Endothelial cell of umbilical vein (primary cell): ENCODE results near the gene ADCY5. TPM values are rescaled to one million over a fixed set of nuclear protein-coding genes. Genes with fewer than 3 reads are reported as not detected.

Source experiments
- BruUV-seq: library from RNA; stranded (reverse); fragments of 400-500 nt; replicated peaks from 2 replicates; lab custom pipeline; 2021; lab: Mats Ljungman, UMichigan
- CTCF ChIA-PET: fragments of 300-600, 350-600 bp; sonication (Branson Sonifier 250); formaldehyde crosslinking; loops from one replicate; lab custom pipeline; 2021; ENCODE audit warnings: antibody characterized with exemption, inconsistent platforms; lab: Charles Lee
- POLR2A ChIA-PET: fragments of 300-600, 350-600 bp; sonication (Branson Sonifier 250); formaldehyde crosslinking; loops from one replicate; lab custom pipeline; 2021; ENCODE audit warnings: antibody characterized with exemption, inconsistent platforms; lab: Charles Lee
- DNase-seq: peaks from one replicate; pipeline ENCODE4 v3.0.0-alpha.2; 2011; ENCODE audit warnings: low read depth, low spot score
- FAIRE-seq: peaks from 2 replicates; lab custom pipeline; 2011; peaks lifted over from hg19 to GRCh38; lab: Jason Lieb, UNC
- H2AFZ ChIP-seq: 2 replicates; pipeline ENCODE4 v1.6.0; 2012; ENCODE audit warnings: low read depth, low read length, control low read depth, inconsistent platforms
- H3K27ac ChIP-seq: 2 replicates; pipeline ENCODE4 v1.5.1; 2011; ENCODE audit warnings: low read depth, mild to moderate bottlenecking, control low read depth, low read length, moderate library complexity; ENCODE audit not compliant: insufficient read depth
- H3K27me3 ChIP-seq, 2 experiments: 2 replicates each; pipeline versions ENCODE4 v1.6.0 to v1.6.1; 2011; ENCODE audit warnings: low read length in 2 of 2, mixed read lengths in 1 of 2; ENCODE audit not compliant: control insufficient read depth in 2 of 2, insufficient read depth in 2 of 2
- H3K36me3 ChIP-seq, 2 experiments: 2 replicates in 1 of 2; 3 replicates in 1 of 2; pipeline ENCODE4 v1.5.1; 2011; ENCODE audit warnings: low read length in 2 of 2, mild to moderate bottlenecking in 1 of 2, moderate library complexity in 1 of 2; ENCODE audit not compliant: control insufficient read depth in 2 of 2, insufficient read depth in 2 of 2; ENCODE audit errors: extremely low read depth in 1 of 2
- H3K4me1 ChIP-seq: 3 replicates; pipeline ENCODE4 v1.5.1; 2011; ENCODE audit warnings: mild to moderate bottlenecking, low read length; ENCODE audit not compliant: control insufficient read depth, insufficient read depth; ENCODE audit errors: extremely low read depth
- H3K4me2 ChIP-seq: 2 replicates; pipeline ENCODE4 v1.6.1; 2011; ENCODE audit warnings: low read length, control low read depth, mixed read lengths; ENCODE audit not compliant: insufficient read depth
- H3K4me3 ChIP-seq, 3 experiments: fragments of 200-600 bp in 1 of 3; sonication (generic), shearing (Covaris generic) in 1 of 3; replicated peaks in 1 of 3; 2 replicates each; pipeline ENCODE4 v1.5.1; 2011 to 2016; ENCODE audit warnings: control low read depth in 3 of 3, low read length in 3 of 3, mild to moderate bottlenecking in 2 of 3, inconsistent platforms in 1 of 3, low read depth in 1 of 3, moderate library complexity in 1 of 3; ENCODE audit not compliant: insufficient read depth in 1 of 3
- H3K79me2 ChIP-seq: 2 replicates; pipeline ENCODE4 v1.6.0; 2012; ENCODE audit warnings: low read length, inconsistent platforms; ENCODE audit not compliant: control insufficient read depth, insufficient read depth
- H3K9ac ChIP-seq: replicated peaks from 2 replicates; pipeline ENCODE3; 2011; ENCODE audit warnings: low read length, control low read depth; ENCODE audit not compliant: insufficient read depth; ENCODE audit errors: extremely low read depth
- H3K9me1 ChIP-seq: replicated peaks from 3 replicates; pipeline ENCODE4 v1.6.0; 2011; ENCODE audit warnings: mild to moderate bottlenecking, low read length; ENCODE audit not compliant: control insufficient read depth, insufficient read depth; ENCODE audit errors: extremely low read depth
- H3K9me3 ChIP-seq: replicated peaks from 2 replicates; pipeline ENCODE4 v1.5.1; 2012; ENCODE audit warnings: low read length, inconsistent platforms; ENCODE audit not compliant: control insufficient read depth, insufficient read depth
- H4K20me1 ChIP-seq: replicated peaks from 2 replicates; pipeline ENCODE3; 2011; ENCODE audit warnings: mild to moderate bottlenecking, low read length; ENCODE audit not compliant: control insufficient read depth, insufficient read depth; ENCODE audit errors: extremely low read depth
- EZH2 ChIP-seq: IDR thresholded peaks from 2 replicates; pipeline ENCODE4 v1.6.1; 2012; ENCODE audit warnings: borderline replicate concordance, low read depth, mild to moderate bottlenecking, moderate library complexity, low read length, inconsistent platforms; ENCODE audit not compliant: severe bottlenecking
- FOS ChIP-seq: IDR thresholded peaks from 2 replicates; pipeline ENCODE4 v1.6.1; 2011; ENCODE audit warnings: mild to moderate bottlenecking, low read length, moderate library complexity, borderline replicate concordance; ENCODE audit not compliant: insufficient read depth
- GATA2 ChIP-seq: IDR thresholded peaks from 2 replicates; pipeline ENCODE4 v1.7.0; 2011; ENCODE audit warnings: low read depth, mild to moderate bottlenecking, moderate library complexity, mixed read lengths, low read length; ENCODE audit not compliant: insufficient read length, insufficient read depth
- JUN ChIP-seq: IDR thresholded peaks from 2 replicates; pipeline ENCODE4 v1.6.1; 2011; ENCODE audit warnings: borderline replicate concordance, low read depth; ENCODE audit not compliant: insufficient read length, insufficient read depth
- MAX ChIP-seq: IDR thresholded peaks from 2 replicates; pipeline ENCODE4 v1.6.1; 2011; ENCODE audit not compliant: insufficient read depth, insufficient read length
- MYC ChIP-seq: IDR thresholded peaks from one replicate; pipeline ENCODE4 v1.6.1; 2011; ENCODE audit warnings: mild to moderate bottlenecking, low read depth, low read length
- POLR2A ChIP-seq: IDR thresholded peaks from 2 replicates; pipeline ENCODE4 v1.6.1; 2012; ENCODE audit warnings: low read depth, mild to moderate bottlenecking, control low read depth, low read length
- POLR2AphosphoS5 ChIP-seq: IDR thresholded peaks from 2 replicates; pipeline ENCODE4 v1.6.1; 2012; ENCODE audit warnings: low read depth, mild to moderate bottlenecking, control low read depth, low read length, moderate library complexity; ENCODE audit not compliant: insufficient read depth
- dilution Hi-C: fragments of 300-500 bp; cut with MboI; formaldehyde crosslinking; loops from one replicate; pipeline ENCODE4 v1.15.0; 2019; ENCODE audit warnings: low sequenced_read_pairs; ENCODE audit not compliant: extremely low pct_ligation_motif_present
- intact Hi-C: fragments of 100-400 bp; cut with micrococcal nuclease; formaldehyde crosslinking; loops from one replicate; pipeline ENCODE4 v1.10.0; 2022
- polyA plus RNA-seq, 4 experiments: library from polyadenylated mRNA; depleted of rRNA in 3 of 4; stranded (reverse) in 3 of 4; unstranded in 1 of 4; fragments of >200 nt; gene quantifications; 2 replicates each; pipeline versions ENCODE4 v1.2.1 to v1.2.3, GENCODE V29; 2011 to 2012; ENCODE audit warnings: missing spikeins in 1 of 4
- total RNA-seq: library from RNA; stranded (reverse); gene quantifications from 2 replicates; pipeline ENCODE4 v1.2.3, GENCODE V29; 2021
- TF ChIP-seq, protein P1 (sequence below), 2 donors: IDR thresholded peaks; 1 replicate in 1 of 2; 2 replicates in 1 of 2; pipeline ENCODE4 v1.5.1; 2011; ENCODE audit warnings: low read length in 2 of 2, mild to moderate bottlenecking in 2 of 2, moderate library complexity in 2 of 2, control low read depth in 1 of 2, inconsistent platforms in 1 of 2, low read depth in 1 of 2; ENCODE audit not compliant: insufficient read depth in 1 of 2; ENCODE audit errors: extremely low read depth in 1 of 2

ADCY5 gene
- total and polyA plus RNA-seq, 2 donors (not counting 3 experiments of a cell fraction or from before 2014, with no cell fraction given) = 0.01 TPM; not detected in 1

- no peak overlapping the region for H3K27ac ChIP-seq
- H4K20me1 ChIP-seq = no peaks in the 10 kb centered on the region
- CTCF ChIA-PET = interaction anchor here (0.8 to 1.3 kb wide), 2 partner anchors 25 to 42 kb away, joined by 3 read pairs; no protein-coding TSS in a partner anchor
- H3K27me3 ChIP-seq = peaks cover 16 to 17% of the 10 kb centered on the region in 2 experiments
- no peak overlapping the region for H3K9ac ChIP-seq
- no peaks in the 10 kb centered on the region for H3K9me3 ChIP-seq
- dilution Hi-C loops = no loop called here
- no peaks in the 10 kb centered on the region for H3K4me1 ChIP-seq
- H2AFZ ChIP-seq = no peak overlapping the region
- FAIRE-seq (no peak), DNase-seq (no peak)
- no peak overlapping the region for H3K4me2 ChIP-seq
- no peak overlapping the region for H3K4me3 ChIP-seq
- no peaks in the 10 kb centered on the region for H3K79me2 ChIP-seq
- POLR2A ChIA-PET = no interaction called here
- H3K9me1 ChIP-seq = no peaks in the 10 kb centered on the region
- intact Hi-C loops = no loop called here
- BruUV-seq = no TSS peak
- TF ChIP-seq GATA2 = no peak
- TF ChIP-seq MYC = no peak
- TF ChIP-seq POLR2AphosphoS5 = no peak
- TF ChIP-seq, protein P1, sequence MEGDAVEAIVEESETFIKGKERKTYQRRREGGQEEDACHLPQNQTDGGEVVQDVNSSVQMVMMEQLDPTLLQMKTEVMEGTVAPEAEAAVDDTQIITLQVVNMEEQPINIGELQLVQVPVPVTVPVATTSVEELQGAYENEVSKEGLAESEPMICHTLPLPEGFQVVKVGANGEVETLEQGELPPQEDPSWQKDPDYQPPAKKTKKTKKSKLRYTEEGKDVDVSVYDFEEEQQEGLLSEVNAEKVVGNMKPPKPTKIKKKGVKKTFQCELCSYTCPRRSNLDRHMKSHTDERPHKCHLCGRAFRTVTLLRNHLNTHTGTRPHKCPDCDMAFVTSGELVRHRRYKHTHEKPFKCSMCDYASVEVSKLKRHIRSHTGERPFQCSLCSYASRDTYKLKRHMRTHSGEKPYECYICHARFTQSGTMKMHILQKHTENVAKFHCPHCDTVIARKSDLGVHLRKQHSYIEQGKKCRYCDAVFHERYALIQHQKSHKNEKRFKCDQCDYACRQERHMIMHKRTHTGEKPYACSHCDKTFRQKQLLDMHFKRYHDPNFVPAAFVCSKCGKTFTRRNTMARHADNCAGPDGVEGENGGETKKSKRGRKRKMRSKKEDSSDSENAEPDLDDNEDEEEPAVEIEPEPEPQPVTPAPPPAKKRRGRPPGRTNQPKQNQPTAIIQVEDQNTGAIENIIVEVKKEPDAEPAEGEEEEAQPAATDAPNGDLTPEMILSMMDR (IDR thresholded peaks at IDR 0.05; ENCODE audit: extremely low read depth in 1 of 2, insufficient read depth in 1 of 2, low read depth in 1 of 2, low read length in 2 of 2) = no peak
- no peak for TF ChIP-seq FOS
- TF ChIP-seq MAX = no peak
- TF ChIP-seq POLR2A = no peak
- TF ChIP-seq EZH2 = no peak
- no peak for TF ChIP-seq JUN
- H3K36me3 ChIP-seq = no peaks in the 10 kb centered on the region
Measured at GRCh38 chr3:123400169-123400568, 48.7 kb downstream of the ADCY5 start.
